Inflammatory macrophage treated with lipopolysaccharide for 4 hours (primary cell): Measurements from ENCODE around the gene WIPF3.

ENCODE experiments used
- DNase-seq: peaks from one replicate; pipeline ENCODE4 v3.0.0-alpha.2; 2020

Gene WIPF3

DNA sequence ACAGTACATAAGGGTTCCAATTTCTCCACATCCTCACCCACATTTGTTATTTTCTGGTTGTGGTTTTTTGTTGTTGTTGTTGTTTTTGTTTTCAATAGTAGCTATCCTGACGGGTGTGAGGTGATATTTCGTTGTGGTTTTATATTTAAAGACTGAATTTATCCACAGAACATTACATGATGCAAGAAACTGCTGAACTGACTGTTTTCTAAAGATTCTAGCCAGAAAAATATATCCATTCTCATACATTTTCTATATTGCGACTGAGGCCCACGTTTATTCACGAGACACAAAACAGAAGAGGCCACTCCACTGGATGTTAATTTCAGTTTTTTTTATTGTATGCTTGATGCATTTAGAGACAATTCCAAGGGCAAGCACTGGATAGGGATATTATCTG, 113.5 kb downstream of the WIPF3 start:
- no peak for DNase-seq

DNA sequence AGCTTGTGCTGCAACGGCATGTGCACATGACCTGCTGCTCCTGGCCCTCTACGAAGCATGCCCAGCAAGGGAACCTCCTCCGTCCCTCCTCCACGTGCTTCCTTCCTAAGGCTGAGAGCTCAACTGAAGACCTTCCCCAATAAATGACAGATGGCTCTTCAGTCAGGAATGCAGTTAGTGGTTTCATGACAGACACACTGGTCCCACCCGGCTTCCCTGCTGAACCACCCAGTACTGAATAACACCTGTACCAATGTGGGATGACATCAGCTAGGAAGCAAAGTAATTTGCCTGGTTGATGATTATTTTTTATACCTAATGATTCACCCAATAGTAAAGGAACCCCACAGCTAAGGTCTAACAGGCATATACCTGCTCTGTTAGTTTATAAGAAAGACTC, 114.2 kb downstream of the WIPF3 start:
- DNase-seq = no peak

GRCh38 chr7:29921404-29922010, 115.2 kb downstream of the WIPF3 start:
- peak; percentile 59 for DNase-seq

GRCh38 chr7:29922921-29923700, 116.8 kb downstream of the WIPF3 start:
- DNase-seq = no peak

DNA sequence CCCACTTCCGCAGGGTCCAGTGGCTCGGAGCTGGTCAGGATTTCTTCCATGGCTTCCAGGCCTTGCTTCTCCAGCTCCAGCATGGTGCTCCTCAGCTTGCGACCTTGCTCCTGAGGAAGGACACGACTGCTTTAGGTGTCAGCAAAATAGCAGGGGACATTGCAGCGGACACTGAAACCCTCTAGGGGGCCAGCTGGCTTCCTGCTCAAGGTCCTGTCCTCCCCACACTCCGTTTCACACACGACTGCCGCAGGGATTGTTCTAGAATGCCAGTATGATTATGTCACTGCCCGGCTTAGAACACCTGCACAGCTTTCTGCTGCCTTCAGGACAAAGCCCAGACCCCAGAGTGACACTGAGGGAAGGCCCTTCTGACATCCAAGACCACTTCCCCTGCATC, 117.7 kb downstream of the WIPF3 start:
- no peak for DNase-seq

GRCh38 chr7:29924684-29925083, 118.4 kb downstream of the WIPF3 start:
- peak; percentile 10 for DNase-seq

DNA sequence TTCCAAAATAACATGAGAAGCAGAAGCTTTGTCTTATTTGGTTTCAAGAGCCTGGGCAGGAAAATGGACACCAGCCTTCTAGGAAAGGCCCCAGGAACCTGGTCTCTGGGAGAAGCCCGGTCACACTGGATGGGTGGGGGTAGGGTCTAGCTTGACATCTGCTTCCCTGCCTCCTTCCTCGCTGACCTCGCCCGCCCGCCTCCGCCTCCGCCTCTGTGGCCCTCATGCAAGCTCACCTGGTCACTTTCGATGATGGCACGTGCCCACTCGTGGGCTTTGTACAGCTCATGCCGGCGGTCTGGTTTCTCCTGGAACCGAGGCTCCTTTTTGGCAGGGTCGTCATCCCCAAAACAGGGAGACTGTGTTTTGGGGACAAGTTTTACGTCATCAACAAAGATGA, 119.9 kb downstream of the WIPF3 start:
- DNase-seq = no peak

- no peak for DNase-seq
These were observed 120.4 kb downstream of the WIPF3 start for GRCh38 chr7:29926741-29927140.

GRCh38 chr7:29929018-29929807, 122.9 kb downstream of the WIPF3 start:
- DNase-seq = no peak

- no peak for DNase-seq
These were observed 128.8 kb downstream of the WIPF3 start for GRCh38 chr7:29935111-29935510.

DNA sequence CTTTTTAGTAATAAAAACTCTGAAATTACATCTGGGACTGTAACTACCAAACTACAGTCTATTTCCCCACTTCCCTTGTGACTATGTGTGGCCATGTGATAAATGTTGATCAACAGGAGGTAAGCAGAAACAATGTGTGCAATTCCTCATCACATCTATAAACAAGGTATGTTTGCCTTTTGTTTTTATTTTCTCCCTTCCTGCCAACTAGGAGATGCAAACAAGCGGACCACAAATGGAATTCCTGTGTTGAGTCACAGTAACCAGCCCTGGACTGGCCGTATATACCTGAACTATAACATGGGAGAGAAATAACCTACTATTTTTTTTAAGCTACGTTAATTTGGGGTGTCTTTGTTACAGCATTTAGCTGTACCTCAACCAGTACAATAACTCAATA, 130.8 kb downstream of the WIPF3 start:
- DNase-seq = no peak

DNA sequence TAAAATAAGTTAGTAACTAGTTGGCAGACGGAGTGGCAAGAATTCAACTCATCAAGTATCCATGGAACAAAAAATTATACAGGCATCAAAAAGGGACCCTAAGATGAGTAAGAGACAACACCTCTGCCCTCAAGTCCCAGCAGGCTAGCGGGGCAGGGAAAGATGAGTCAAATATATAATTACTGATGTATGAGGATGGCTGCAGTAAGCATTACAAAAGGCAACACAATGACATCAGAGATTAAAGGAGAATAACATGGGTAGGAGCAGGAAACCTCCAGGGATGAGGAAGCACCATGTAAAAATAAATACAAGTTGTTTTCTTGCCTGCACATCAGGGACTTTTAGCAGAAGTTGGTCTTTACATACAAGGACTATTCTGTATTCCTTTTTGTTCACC, 133.9 kb downstream of the WIPF3 start:
- peak; percentile 3 for DNase-seq

DNA sequence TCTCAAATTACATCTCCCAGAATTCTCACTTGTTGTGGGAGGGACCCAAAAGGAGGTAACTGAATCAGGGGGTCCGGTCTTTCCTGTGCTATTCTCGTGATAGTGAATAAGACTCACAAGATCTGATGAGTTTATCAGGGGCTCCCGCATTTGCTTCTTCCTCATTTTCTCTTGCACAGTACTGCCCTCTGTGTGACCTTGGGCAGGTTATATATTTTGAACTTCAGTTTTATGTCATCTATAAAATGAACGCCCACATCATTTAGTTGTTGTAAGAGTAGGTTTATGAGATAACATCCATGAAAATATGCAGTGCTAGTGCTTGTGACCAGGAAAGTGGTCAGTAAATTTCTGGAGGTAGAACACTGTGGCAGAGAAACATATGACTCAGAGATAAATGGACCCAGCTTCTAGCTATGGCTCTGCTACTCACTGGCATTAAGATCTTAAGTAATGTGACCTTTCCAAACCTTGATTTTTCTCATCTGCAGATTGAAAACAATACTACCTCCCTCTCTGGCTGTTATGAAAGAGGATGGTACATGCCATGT, 139.0 kb downstream of the WIPF3 start:
- DNase-seq = no peak

GRCh38 chr7:29946428-29947186, 140.3 kb downstream of the WIPF3 start:
- DNase-seq = peak; percentile 38

GRCh38 chr7:29948587-29948986, 142.3 kb downstream of the WIPF3 start:
- DNase-seq = no peak

DNA sequence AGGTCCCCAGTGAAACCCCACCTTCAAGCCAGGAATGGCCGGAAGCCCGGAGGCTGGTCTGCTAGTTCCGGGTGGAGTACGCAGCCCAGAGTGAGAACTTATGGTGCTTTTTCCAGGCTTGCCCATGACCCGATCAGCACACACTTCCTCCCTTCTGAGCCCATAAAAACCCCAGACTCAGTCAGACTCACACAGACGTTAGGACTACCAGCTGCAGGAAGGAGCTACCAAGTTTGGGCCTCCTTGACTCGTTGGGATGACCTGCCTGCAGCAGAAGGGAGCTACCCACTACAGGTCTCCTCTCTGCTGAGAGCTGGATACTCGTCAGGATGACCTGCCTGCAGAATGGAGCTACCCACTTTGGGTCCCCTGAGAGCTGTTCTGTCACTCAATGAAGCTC, 144.2 kb downstream of the WIPF3 start:
- DNase-seq = no peak

- DNase-seq = no peak
These were observed 144.9 kb downstream of the WIPF3 start for GRCh38 chr7:29951206-29951605.

- peak; percentile 43 for DNase-seq
These were observed 147.5 kb downstream of the WIPF3 start for GRCh38 chr7:29953726-29954347.

- no peak for DNase-seq
These were observed 148.9 kb downstream of the WIPF3 start for GRCh38 chr7:29955075-29955792.

DNA sequence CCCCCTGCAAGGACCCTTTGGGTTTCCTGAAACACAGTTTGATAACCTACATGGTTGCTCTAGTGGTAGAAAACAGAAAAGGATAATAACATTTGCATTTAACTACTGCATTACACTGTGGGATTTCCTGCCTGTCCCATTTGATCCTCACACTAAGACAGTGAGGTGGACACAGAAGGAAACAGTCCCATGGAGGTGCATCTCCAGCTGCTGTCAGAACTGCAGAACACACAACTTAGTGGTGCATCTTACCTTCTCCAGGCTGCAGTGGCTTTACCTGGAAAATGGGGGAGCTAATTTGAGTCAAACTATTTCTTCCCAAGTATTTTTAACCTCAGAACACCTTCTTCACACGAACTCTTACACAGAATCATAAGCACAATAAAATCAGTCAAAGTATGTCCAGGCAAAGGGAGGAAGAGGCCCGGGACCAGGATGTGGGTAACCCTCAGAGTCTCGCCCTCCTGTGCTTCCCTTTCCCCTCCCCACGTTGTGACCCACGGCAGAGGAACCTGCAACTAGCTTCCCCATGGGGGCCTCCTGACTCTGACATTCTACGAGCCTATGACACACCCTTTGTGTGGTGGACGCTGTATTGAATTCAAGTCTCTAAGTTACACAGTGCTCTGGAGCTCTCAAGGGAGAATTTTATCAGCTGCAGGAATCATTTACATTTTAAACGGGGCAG, 149.6 kb downstream of the WIPF3 start:
- DNase-seq = peak; percentile 65

DNA sequence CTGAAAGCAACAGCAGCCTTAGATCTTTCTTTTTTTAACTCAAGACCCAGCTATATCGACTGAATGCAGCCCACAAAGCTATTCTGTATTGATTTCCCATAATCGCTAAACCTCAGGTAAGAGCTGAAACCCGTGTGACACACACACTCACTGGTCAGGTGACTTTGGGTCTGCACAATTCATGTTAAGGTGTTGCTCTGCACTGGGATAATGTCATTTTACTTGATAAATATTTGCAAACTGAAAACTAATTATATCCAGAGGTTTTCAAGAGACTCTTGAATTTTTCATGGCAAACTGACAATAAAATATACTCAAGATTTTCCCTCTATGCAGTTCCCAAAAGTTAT, 150.2 kb downstream of the WIPF3 start:
- DNase-seq = no peak
